HAP-1 (cell line): Measurements from ENCODE around the gene ATAD3A.
A peak's percentile ranks its signal among the peaks of the same experiment; 100 is the strongest.
"Not testable (repeated sequence)": the region's sequence is repeated elsewhere in the genome, so short reads cannot be mapped to it uniquely, and the experiment has no call there.

Experiments used
- DNase-seq, 2 experiments: peaks; one replicate each; pipeline ENCODE4 v3.0.0-alpha.2; 2016 to 2020; ENCODE audit warnings: low spot score in 2 of 2
- H3K27me3 ChIP-seq: fragments of 250-450 bp; sonication (Bioruptor Pico); 2 replicates; pipeline ENCODE4 v1.5.1; 2020; ENCODE audit warnings: low read depth, mild to moderate bottlenecking, moderate library complexity
- H3K36me3 ChIP-seq: fragments of 250-450 bp; sonication (Bioruptor Pico); replicated peaks from 2 replicates; pipeline ENCODE4 v1.5.1; 2020; ENCODE audit warnings: mild to moderate bottlenecking
- H3K4me1 ChIP-seq: fragments of 250-450 bp; sonication (Bioruptor Pico); 2 replicates; pipeline ENCODE4 v1.5.1; 2020; ENCODE audit warnings: mild to moderate bottlenecking
- H3K4me3 ChIP-seq: fragments of 250-450 bp; sonication (Bioruptor Pico); 2 replicates; pipeline ENCODE4 v1.5.1; 2020; ENCODE audit warnings: mild to moderate bottlenecking, moderate library complexity
- H3K9me3 ChIP-seq: fragments of 250-450 bp; sonication (Bioruptor Pico); 2 replicates; pipeline ENCODE4 v1.5.1; 2020; ENCODE audit warnings: mild to moderate bottlenecking, moderate library complexity
- in situ Hi-C: fragments of 300-500 bp; cut with MboI; formaldehyde crosslinking; loops from 3 replicates; pipeline ENCODE4 v1.14.3; 2020; ENCODE audit warnings: low sequenced_read_pairs, inconsistent platforms, mixed read lengths

The ATAD3A gene

DNA sequence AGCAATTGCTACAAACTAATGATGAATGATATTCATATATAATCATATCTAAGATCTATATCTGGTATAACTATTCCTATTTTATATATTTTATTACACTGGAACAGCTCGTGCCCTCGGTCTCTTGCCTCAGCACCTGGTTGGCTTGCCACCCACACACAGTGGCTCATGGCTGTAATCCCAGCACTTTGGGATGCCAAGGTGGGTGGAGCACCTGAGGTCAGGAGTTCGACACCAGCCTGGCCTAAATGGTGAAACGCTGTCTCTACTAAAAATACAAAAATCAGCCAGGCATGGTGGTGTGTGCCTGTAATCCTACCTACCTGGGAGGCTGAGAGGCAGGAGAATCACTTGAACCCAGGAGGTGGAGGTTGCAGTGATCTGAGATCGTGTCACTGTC lies 6.2 kb upstream of the ATAD3A start:
- DNase-seq, H3K27me3 ChIP-seq, in situ Hi-C loops, H3K36me3 ChIP-seq, H3K9me3 ChIP-seq, H3K4me3 ChIP-seq, H3K4me1 ChIP-seq: not testable (repeated sequence)

DNA sequence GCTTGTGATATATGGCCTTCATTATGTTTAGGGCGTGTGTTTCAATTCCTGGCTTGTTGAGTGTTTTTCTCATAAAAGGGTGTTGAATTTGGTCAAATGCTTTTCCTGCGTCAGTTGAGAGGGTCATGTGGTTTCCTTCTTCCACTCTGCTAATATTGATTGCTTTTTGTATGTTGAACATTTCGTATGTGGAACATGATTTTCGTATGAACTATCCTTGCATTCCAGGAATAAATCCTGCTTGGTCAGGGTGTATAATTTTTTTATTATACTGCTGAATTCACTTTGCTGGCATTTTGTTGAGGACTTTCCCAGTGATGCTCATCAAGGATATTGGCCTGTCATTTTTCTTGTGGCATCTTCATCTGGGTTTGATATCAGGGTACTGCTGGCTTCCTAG lies 4.7 kb upstream of the ATAD3A start:
- Histone ChIP-seq H3K9me3 (0 out of 2 replicates have a peak, but pooled peaks cover 3% of the 10 kb centered on the region), H3K27me3 (no peaks in the 10 kb centered on the region), H3K4me1 (peaks cover 11% of the 10 kb centered on the region), H3K4me3 (no peak overlapping the region), H3K36me3 (no peaks in the 10 kb centered on the region; the same call in 1 of the 2 replicates)
- in situ Hi-C loops = no loop called here
- DNase-seq = no peak

DNA sequence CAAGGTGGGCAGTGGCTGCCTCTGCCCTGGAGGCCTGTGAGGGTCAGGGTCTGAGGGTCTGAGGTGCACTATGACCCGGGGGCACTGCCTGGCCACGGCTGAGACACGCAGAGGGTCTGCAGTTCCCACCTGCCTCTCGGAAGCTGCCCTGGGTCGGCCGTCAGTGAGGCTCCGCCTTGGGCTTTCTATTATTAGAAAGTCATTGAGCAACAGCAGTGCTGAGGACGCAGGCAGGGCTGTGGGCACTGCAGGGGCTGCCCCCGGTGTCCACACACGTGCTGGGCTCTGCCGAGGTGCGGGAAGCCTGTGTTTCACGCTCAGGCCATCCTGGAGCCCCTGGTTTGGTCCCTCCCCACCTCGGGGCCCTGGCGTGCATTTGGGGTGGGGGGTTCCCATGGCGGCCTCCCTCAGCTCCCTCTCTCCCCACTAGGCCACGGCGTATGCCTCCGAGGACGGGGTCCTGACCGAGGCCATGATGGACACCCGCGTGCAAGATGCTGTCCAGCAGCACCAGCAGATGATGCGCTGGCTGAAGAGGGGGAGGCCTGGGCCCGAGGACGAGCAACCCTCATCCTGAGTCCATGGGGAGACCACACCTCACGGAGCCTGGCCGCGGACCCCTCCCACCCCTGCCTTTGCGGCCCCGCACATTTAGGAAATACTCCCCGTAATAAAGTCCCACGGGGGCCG lies 3.0 kb upstream of the ATAD3A start:
- H3K27me3 ChIP-seq, in situ Hi-C loops, H3K36me3 ChIP-seq, H3K9me3 ChIP-seq, H3K4me3 ChIP-seq, DNase-seq: not testable (repeated sequence)
- peaks cover 11% of the 10 kb centered on the region for H3K4me1 ChIP-seq

DNA sequence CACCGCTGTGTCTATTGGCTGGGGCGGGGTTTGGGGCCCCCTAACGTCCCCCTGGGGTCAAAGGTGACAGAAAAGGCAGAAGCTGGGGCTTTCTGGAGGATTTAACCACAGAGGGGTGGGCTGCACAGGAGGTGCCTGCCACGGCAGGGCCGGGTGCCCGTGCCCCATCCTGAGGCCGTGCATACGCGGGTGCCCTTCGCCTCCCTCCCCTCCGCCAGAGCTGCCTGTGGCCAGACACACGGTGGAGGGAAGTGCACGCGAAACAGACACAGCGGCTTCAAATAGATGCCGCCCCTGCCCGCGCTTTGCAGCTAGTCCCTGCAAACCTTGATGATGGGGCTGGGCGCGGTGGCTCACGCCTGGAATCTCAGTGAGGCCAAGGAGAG lies 2.5 kb upstream of the ATAD3A start:
- H3K36me3 ChIP-seq, H3K9me3 ChIP-seq, in situ Hi-C loops, DNase-seq, H3K27me3 ChIP-seq, H3K4me3 ChIP-seq: not testable (repeated sequence)
- peaks cover 11% of the 10 kb centered on the region for H3K4me1 ChIP-seq

DNA sequence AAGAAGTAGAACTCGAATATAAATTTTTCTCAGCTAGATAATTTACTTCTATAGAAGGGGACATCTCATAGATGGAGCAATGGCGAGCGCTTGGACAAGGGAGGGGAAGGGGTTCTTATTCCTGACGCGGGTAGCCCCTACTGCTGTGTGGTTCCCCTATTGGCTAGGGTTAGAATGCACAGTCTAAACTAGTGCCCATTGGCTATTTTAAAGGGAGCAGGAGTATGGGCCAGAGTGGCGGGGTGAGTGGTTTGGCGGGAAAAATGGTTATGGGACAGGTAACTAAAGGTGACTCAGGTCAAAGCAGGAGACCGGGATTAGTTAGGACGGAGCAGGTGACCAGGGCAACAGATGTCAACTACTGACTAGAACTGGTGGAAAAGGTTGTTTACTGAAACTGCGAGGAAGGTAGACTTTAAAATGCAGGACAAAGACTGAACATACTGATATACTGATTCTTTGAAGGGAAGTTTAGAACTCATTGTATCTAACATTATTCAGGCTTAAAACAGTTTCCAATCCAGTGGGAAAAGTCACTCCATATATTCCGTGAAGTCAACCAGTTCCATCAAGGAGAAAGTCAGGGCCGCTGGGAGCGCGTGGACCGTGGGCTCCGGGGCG lies 940 bp upstream of the ATAD3A start:
- Histone ChIP-seq H3K27me3 (no peaks in the 10 kb centered on the region), H3K4me1 (peaks cover 5% of the 10 kb centered on the region; the same call in 1 of the 2 replicates), H3K4me3 (peak overlapping the region; percentile 100), H3K36me3 (peaks cover 8% of the 10 kb centered on the region), H3K9me3 (0 out of 2 replicates have a peak, but pooled peaks cover 3% of the 10 kb centered on the region)
- in situ Hi-C loops = no loop called here
- peak; percentile 13 to 49 for DNase-seq

DNA sequence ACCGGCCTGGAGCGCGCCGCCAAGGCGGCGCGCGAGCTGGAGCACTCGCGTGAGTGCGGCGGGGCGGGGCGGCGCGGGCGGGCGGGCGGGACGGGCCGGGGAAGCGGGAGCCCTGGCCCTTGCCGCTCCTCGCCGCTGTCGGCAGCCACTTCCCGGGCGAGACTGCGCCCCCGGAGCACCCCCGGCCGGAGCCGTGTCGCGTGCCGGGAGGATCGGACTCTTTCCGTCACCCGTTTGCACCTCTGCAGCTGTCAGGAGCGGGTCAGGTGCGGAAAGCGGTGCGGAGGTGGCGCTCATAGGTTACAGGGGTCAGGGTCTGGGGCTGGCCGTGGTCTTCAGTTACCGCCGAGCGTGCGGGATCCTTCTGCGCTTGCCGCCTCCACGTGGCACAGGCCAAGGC lies 463 bp downstream of the ATAD3A start:
- H3K9me3 ChIP-seq, H3K4me1 ChIP-seq, H3K27me3 ChIP-seq, in situ Hi-C loops, DNase-seq: not testable (repeated sequence)
- peak overlapping the region; percentile 100 for H3K4me3 ChIP-seq
- H3K36me3 ChIP-seq = peaks cover 16% of the 10 kb centered on the region

DNA sequence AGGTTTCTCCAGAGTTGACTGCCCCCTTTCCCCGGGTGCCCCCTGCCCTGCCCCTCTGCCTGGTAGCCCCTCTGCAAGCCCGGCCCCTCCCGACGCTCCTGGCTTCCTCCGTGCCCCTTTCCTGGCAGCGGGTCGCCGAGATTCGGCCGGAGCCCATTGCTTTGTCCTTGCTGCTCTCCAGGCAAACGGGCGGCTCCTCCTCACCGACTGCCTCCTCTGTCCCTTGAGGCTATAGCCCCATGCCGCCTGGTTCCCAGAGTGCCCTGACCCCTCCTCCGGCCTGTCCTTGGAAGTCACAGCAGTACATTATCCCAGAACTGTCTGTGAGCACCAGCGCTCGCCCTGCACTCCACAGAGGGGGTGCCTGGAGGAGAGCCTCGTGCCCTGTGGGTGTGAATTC lies 1.7 kb downstream of the ATAD3A start:
- H3K4me1 ChIP-seq, H3K27me3 ChIP-seq, in situ Hi-C loops, DNase-seq, H3K9me3 ChIP-seq: not testable (repeated sequence)
- Histone ChIP-seq H3K4me3 (peak overlapping the region; percentile 27), H3K36me3 (peaks cover 21% of the 10 kb centered on the region)

DNA sequence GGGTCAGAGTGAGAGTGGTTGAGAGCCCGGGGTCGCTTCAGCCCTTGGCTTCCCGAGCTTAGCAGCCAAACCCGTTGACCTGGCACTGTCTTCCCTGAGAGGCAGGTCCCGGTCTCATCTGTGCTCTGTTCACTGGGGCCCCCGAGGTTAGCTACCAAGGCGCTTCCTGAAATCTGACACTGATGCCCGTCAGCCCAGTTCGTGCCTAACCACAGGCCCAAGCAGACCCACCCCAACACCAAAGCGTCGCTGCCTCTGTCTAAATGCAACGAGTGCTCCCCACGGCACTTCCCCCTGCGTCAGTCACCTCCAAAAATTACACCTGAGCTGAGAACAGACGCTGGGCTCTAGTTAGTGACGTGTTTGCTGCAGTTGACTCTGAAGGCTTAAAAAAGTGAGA lies 2.4 kb downstream of the ATAD3A start:
- H3K4me3 ChIP-seq, H3K27me3 ChIP-seq, DNase-seq, H3K9me3 ChIP-seq, in situ Hi-C loops, H3K4me1 ChIP-seq: not testable (repeated sequence)
- peaks cover 21% of the 10 kb centered on the region for H3K36me3 ChIP-seq

DNA sequence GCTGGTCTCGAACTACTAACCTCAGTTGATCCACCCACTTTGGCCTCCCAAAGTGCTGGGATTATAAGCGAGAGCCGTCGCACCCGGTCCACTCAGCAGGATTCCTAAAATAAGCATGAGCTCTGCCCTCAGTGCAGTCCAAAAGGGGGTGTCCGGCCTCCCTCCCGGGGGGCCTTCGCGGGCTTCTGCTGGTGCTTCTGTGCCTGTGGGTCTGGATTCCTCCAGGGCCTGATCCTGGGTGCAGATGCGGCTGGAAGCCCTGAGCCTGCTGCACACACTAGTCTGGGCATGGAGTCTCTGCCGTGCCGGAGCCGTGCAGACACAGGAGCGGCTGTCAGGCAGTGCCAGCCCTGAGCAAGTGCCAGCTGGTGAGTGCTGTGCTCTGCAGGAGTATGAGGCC lies 5.0 kb downstream of the ATAD3A start:
- H3K4me1 ChIP-seq, DNase-seq, H3K27me3 ChIP-seq, H3K9me3 ChIP-seq, in situ Hi-C loops, H3K4me3 ChIP-seq: not testable (repeated sequence)
- peaks cover 36% of the 10 kb centered on the region for H3K36me3 ChIP-seq

DNA sequence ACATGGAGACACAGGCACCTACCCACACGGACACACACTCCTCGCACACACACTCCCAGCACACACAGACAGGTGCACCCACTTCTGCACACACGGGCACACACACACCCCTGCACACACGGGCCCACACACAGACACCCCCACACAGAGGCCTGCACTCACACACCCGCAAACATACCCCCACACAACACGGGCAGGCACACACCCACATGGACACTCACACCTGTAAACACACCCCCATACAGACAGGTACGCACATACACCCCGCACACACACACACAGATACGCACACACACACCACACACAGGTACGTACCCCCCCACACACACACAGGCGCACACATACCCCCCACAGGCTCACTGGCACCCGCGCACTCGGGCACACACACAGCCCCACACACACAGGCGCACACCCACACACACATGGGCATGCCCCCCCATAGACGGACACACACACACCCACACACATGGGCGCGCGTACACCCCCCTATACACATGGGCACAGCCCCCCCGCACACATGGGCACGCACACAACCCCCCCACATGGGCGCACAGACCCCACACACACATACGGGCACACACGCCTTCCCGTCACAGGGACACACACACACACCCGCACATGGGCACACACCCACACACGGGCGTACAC lies 6.1 kb downstream of the ATAD3A start:
- DNase-seq = no peak
- Histone ChIP-seq H3K4me3 (no peak overlapping the region), H3K27me3 (no peaks in the 10 kb centered on the region), H3K9me3 (no peaks in the 10 kb centered on the region), H3K36me3 (peaks cover 41% of the 10 kb centered on the region), H3K4me1 (no peaks in the 10 kb centered on the region)
- in situ Hi-C loops = no loop called here

DNA sequence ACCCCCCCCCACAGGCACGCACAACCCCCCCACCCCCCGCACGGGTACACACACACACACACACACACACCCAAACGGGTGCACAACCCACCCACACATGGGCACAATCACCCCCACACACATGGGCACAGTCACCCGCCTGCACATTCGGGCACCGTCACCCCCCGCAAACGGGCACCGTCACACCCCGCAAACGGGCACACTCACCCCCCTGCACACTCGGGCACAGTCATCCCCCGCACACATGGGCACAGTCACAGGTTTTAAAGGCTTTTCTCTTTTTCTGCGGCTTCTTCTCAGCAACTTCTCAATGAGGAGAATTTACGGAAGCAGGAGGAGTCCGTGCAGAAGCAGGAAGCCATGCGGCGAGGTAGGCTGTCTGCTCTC lies 6.7 kb downstream of the ATAD3A start:
- H3K27me3 ChIP-seq, in situ Hi-C loops, H3K4me3 ChIP-seq, DNase-seq, H3K9me3 ChIP-seq, H3K4me1 ChIP-seq: not testable (repeated sequence)
- H3K36me3 ChIP-seq = peaks cover 41% of the 10 kb centered on the region

DNA sequence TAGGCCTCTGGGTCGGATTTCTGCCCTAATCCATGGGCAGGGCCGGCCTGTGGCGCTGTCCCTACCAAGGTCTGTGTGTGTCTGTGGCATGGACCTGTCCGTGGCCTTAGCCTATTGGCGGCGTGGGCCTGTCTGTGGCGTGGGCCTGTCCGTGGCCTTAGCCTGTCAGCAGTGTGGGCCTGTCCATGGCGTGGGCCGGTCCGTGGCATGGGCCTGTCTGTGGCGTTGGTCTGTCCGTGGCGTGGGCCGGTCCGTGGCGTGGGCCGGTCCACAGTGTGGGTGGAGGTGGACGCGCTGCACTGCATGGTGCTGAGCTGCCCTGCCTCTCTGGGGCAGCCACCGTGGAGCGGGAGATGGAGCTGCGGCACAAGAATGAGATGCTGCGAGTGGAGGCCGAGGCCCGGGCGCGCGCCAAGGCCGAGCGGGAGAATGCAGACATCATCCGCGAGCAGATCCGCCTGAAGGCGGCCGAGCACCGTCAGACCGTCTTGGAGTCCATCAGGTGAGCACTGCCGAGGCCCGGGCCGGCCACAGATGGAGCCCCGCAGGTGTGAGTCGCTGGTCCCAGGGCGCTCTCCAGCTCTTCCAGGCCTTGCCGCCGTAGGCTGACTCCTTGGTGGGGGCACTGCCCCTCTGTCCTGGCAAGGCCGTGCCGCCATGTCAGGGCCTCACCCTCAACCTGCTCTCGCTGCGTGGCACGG lies 8.0 kb downstream of the ATAD3A start:
- in situ Hi-C loops = not testable (repeated sequence)
- H3K36me3 ChIP-seq = peaks cover 37% of the 10 kb centered on the region

DNA sequence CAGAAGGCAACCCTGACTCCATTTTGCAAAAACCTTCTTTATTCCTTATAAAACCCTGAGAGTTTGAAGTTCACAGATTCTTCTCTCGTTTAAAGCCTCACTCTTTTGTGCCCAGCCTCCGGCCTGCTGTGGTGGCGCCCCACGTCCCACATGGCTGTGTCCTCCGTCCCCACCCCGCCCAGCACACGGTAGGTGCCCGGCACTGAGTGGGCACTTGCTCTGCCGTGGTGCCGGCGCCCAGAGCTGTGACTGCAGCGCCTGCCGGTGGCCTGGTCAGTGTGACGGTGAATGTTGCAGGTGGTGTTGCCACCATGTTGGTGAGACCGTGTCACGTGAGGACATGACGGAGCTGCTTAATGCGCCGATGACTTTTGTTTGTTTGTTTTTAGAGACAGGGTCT lies 9.4 kb downstream of the ATAD3A start:
- no peaks in the 10 kb centered on the region for H3K4me1 ChIP-seq
- in situ Hi-C loops = no loop called here
- no peak overlapping the region for H3K4me3 ChIP-seq
- H3K9me3 ChIP-seq = no peaks in the 10 kb centered on the region
- H3K27me3 ChIP-seq = no peaks in the 10 kb centered on the region
- peaks cover 35% of the 10 kb centered on the region for H3K36me3 ChIP-seq
- DNase-seq = no peak

More for the DNA sequence above, 8.0 kb downstream of the ATAD3A start:
- H3K27me3 ChIP-seq, H3K4me3 ChIP-seq, DNase-seq, H3K4me1 ChIP-seq, H3K9me3 ChIP-seq: not testable (repeated sequence)

DNA sequence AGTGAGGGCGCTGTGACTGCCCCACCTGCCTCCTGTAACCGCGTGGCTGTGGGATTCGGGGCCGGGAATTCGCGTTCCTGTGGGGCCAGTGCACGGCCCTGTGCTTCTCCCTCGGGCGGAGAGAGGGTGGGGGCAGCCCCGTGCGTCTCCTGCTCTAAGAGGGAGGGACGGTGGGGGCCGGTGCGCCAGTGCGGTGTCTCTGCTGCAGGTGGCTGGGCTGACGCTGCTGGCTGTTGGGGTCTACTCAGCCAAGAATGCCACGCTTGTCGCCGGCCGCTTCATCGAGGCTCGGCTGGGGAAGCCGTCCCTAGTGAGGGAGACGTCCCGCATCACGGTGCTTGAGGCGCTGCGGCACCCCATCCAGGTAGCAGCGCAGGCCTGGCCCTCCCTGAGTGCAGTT lies 10.6 kb downstream of the ATAD3A start:
- H3K27me3 ChIP-seq, H3K4me1 ChIP-seq, DNase-seq, H3K9me3 ChIP-seq, in situ Hi-C loops, H3K4me3 ChIP-seq: not testable (repeated sequence)
- H3K36me3 ChIP-seq = peaks cover 34% of the 10 kb centered on the region
